K562 (cell line): ENCODE measurements around the gene HBG1. TPM values are rescaled to one million over a fixed set of nuclear protein-coding genes. Genes with fewer than 3 reads are reported as not detected.

Source experiments
- CCNT2 ChIP-seq: IDR thresholded peaks from 2 replicates; pipeline ENCODE4 v1.6.1; 2011; ENCODE audit warnings: borderline replicate concordance, low read depth, mild to moderate bottlenecking, moderate library complexity, mixed read lengths, low read length; ENCODE audit not compliant: insufficient read length; ENCODE audit errors: extremely low read depth
- CEBPB ChIP-seq: fragments of 450-650 bp; IDR thresholded peaks from 2 replicates; pipeline ENCODE4 v1.6.1; 2016; ENCODE audit warnings: missing genetic modification characterization, missing compliant biosample characterization
- FOSL1 ChIP-seq: fragments of 200-800 bp; sonication (Bioruptor generic); conservative IDR thresholded peaks from 2 replicates; pipeline ENCODE4 v1.6.1; 2016; ENCODE audit warnings: missing genetic modification characterization, missing compliant biosample characterization
- MECOM ChIP-seq: fragments of 250-450 bp; sonication (Bioruptor Pico); IDR thresholded peaks from 2 replicates; pipeline ENCODE4 v1.8.0; 2022; ENCODE audit warnings: inconsistent platforms
- MEF2A ChIP-seq: IDR thresholded peaks from 2 replicates; pipeline ENCODE4 v1.6.1; 2011; ENCODE audit warnings: low read depth, mild to moderate bottlenecking, low read length, moderate library complexity; ENCODE audit not compliant: control insufficient read depth
- NFXL1 ChIP-seq: fragments of 450-650 bp; formaldehyde crosslinking; IDR thresholded peaks from 2 replicates; pipeline ENCODE4 v1.4.0; 2021; ENCODE audit warnings: mild to moderate bottlenecking
- OTX1 ChIP-seq: fragments of 450-650 bp; formaldehyde crosslinking; IDR thresholded peaks from 2 replicates; pipeline ENCODE4 v1.4.0; 2022; ENCODE audit warnings: mild to moderate bottlenecking
- PHF20 ChIP-seq: fragments of 450-650 bp; IDR thresholded peaks from 2 replicates; pipeline ENCODE4 v1.6.1; 2018; ENCODE audit not compliant: partially characterized antibody
- POLR2AphosphoS5 ChIP-seq: IDR thresholded peaks from 2 replicates; pipeline ENCODE4 v1.6.1; 2011; ENCODE audit warnings: mild to moderate bottlenecking, low read depth, low read length, moderate library complexity; ENCODE audit not compliant: control insufficient read depth, insufficient read depth
- SMARCA5 ChIP-seq: fragments of 450-650 bp; IDR thresholded peaks from 2 replicates; pipeline ENCODE4 v1.6.1; 2016
- SOX6 ChIP-seq: fragments of 450-650 bp; IDR thresholded peaks from 2 replicates; pipeline ENCODE4 v1.6.1; 2014; ENCODE audit warnings: mild to moderate bottlenecking
- ZNF12 ChIP-seq: sonication (generic); formaldehyde crosslinking; IDR thresholded peaks from 2 replicates; pipeline ENCODE4 v1.4.0; 2020; ENCODE audit warnings: mild to moderate bottlenecking, missing genetic modification reagents
- ZNF140 ChIP-seq: fragments of 250-450 bp; sonication (Bioruptor Pico); IDR thresholded peaks from 2 replicates; pipeline ENCODE4 v1.8.0; 2021; ENCODE audit warnings: moderate library complexity, mild to moderate bottlenecking, inconsistent platforms
- ZNF217 ChIP-seq: sonication (generic); formaldehyde crosslinking; IDR thresholded peaks from 2 replicates; pipeline ENCODE4 v1.8.0; 2022; ENCODE audit warnings: mild to moderate bottlenecking, missing genetic modification reagents
- ZNF830 ChIP-seq: fragments of 250-450 bp; sonication (Bioruptor Pico); IDR thresholded peaks from 2 replicates; pipeline ENCODE4 v1.5.0; 2021; ENCODE audit warnings: mild to moderate bottlenecking
- polyA plus RNA-seq, 8 experiments: library from polyadenylated mRNA; depleted of rRNA in 4 of 8; stranded (reverse) in 5 of 8; unstranded in 3 of 8; fragments of >200 nt; fragmentation: Nextera tagmentation in 2 of 8; fragmentation: Illumina TruSeq in 1 of 8; extraction: Ambion mirVana in 2 of 8; extraction: Trizol in 1 of 8; gene quantifications; 2 replicates each; pipeline versions ENCODE4 v1.2.1 to v1.2.3, GENCODE V29; 2011 to 2014; ENCODE audit warnings: inconsistent platforms in 1 of 8, missing spikeins in 1 of 8
- total RNA-seq, 7 experiments: library from RNA; depleted of rRNA in 6 of 7; stranded (reverse); fragments of >200 nt in 6 of 7; fragmentation: Illumina TruSeq in 2 of 7; extraction: Trizol in 2 of 7; gene quantifications; 2 replicates each; pipeline versions ENCODE4 v1.2.1 to v1.2.3, GENCODE V29; 2011 to 2021; ENCODE audit warnings: low replicate concordance in 1 of 7
- TF ChIP-seq, protein P1 (sequence below): fragments of 250-450 bp; sonication (Bioruptor Pico); IDR thresholded peaks from 2 replicates; pipeline ENCODE4 v1.8.0; 2021; ENCODE audit warnings: mild to moderate bottlenecking, moderate library complexity
- TF ChIP-seq, protein P2 (sequence below), 3 experiments: fragments of 200-800 bp in 1 of 3; fragments of 250-450 bp in 1 of 3; fragments of 450-650 bp in 1 of 3; sonication (Bioruptor Pico) in 1 of 3; sonication (Bioruptor generic) in 1 of 3; formaldehyde crosslinking in 1 of 3; IDR thresholded peaks; 2 replicates each; pipeline versions ENCODE4 v1.6.1 to v1.8.0; 2016 to 2022; ENCODE audit warnings: mild to moderate bottlenecking in 2 of 3, missing genetic modification characterization in 2 of 3, missing compliant biosample characterization in 1 of 3, moderate library complexity in 1 of 3
- TF ChIP-seq, protein P3 (sequence below), 2 experiments: fragments of 450-650 bp; IDR thresholded peaks; 2 replicates each; pipeline ENCODE4 v1.6.1; 2018; ENCODE audit warnings: mild to moderate bottlenecking in 2 of 2, low read depth in 1 of 2; ENCODE audit not compliant: partially characterized antibody in 2 of 2
- TF ChIP-seq, protein P4 (sequence below): sonication (generic); formaldehyde crosslinking; IDR thresholded peaks from 2 replicates; pipeline ENCODE4 v1.8.0; 2022; ENCODE audit warnings: missing genetic modification reagents, mild to moderate bottlenecking, moderate library complexity, borderline replicate concordance

The HBG1 gene
- total and polyA plus RNA-seq, 9 of the 15 experiments (the other 6 are each of a cell fraction or from before 2014, with no cell fraction given), result 1,066 to 16,338 (median 4,898) TPM

DNA sequence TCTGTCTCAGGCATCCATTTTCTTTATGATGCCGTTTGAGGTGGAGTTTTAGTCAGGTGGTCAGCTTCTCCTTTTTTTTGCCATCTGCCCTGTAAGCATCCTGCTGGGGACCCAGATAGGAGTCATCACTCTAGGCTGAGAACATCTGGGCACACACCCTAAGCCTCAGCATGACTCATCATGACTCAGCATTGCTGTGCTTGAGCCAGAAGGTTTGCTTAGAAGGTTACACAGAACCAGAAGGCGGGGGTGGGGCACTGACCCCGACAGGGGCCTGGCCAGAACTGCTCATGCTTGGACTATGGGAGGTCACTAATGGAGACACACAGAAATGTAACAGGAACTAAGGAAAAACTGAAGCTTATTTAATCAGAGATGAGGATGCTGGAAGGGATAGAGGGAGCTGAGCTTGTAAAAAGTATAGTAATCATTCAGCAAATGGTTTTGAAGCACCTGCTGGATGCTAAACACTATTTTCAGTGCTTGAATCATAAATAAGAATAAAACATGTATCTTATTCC, 31.0 kb upstream of the HBG1 start (continued):
- TF ChIP-seq SMARCA5, result no peak
- TF ChIP-seq FOSL1, result peak; percentile 100
- peak; percentile 73; the same call in 1 of the 2 replicates for TF ChIP-seq OTX1 (CRISPR knock-in tag)
- peak; percentile 53; the same call in 1 of the 2 replicates for TF ChIP-seq CEBPB
- TF ChIP-seq ZNF12 (CRISPR knock-in tag), result no peak
- no peak for TF ChIP-seq ZNF830 (CRISPR knock-in tag)
- no peak for TF ChIP-seq PHF20
- TF ChIP-seq ZNF140 (CRISPR knock-in tag), result no peak
- TF ChIP-seq, protein P1, sequence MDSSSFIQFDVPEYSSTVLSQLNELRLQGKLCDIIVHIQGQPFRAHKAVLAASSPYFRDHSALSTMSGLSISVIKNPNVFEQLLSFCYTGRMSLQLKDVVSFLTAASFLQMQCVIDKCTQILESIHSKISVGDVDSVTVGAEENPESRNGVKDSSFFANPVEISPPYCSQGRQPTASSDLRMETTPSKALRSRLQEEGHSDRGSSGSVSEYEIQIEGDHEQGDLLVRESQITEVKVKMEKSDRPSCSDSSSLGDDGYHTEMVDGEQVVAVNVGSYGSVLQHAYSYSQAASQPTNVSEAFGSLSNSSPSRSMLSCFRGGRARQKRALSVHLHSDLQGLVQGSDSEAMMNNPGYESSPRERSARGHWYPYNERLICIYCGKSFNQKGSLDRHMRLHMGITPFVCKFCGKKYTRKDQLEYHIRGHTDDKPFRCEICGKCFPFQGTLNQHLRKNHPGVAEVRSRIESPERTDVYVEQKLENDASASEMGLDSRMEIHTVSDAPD (CRISPR knock-in tag), result no peak
- TF ChIP-seq POLR2AphosphoS5, result peak; percentile 99
- no peak for TF ChIP-seq ZNF217 (CRISPR knock-in tag)
- peak; percentile 98 for TF ChIP-seq CCNT2
- TF ChIP-seq, protein P2, sequence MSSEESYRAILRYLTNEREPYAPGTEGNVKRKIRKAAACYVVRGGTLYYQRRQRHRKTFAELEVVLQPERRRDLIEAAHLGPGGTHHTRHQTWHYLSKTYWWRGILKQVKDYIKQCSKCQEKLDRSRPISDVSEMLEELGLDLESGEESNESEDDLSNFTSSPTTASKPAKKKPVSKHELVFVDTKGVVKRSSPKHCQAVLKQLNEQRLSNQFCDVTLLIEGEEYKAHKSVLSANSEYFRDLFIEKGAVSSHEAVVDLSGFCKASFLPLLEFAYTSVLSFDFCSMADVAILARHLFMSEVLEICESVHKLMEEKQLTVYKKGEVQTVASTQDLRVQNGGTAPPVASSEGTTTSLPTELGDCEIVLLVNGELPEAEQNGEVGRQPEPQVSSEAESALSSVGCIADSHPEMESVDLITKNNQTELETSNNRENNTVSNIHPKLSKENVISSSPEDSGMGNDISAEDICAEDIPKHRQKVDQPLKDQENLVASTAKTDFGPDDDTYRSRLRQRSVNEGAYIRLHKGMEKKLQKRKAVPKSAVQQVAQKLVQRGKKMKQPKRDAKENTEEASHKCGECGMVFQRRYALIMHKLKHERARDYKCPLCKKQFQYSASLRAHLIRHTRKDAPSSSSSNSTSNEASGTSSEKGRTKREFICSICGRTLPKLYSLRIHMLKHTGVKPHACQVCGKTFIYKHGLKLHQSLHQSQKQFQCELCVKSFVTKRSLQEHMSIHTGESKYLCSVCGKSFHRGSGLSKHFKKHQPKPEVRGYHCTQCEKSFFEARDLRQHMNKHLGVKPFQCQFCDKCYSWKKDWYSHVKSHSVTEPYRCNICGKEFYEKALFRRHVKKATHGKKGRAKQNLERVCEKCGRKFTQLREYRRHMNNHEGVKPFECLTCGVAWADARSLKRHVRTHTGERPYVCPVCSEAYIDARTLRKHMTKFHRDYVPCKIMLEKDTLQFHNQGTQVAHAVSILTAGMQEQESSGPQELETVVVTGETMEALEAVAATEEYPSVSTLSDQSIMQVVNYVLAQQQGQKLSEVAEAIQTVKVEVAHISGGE (CRISPR knock-in tag; IDR thresholded peaks at IDR 0.05), result peak in 1 of 3 experiments; percentile 88; a peak in 2 of 6 replicates
- TF ChIP-seq, protein P3, sequence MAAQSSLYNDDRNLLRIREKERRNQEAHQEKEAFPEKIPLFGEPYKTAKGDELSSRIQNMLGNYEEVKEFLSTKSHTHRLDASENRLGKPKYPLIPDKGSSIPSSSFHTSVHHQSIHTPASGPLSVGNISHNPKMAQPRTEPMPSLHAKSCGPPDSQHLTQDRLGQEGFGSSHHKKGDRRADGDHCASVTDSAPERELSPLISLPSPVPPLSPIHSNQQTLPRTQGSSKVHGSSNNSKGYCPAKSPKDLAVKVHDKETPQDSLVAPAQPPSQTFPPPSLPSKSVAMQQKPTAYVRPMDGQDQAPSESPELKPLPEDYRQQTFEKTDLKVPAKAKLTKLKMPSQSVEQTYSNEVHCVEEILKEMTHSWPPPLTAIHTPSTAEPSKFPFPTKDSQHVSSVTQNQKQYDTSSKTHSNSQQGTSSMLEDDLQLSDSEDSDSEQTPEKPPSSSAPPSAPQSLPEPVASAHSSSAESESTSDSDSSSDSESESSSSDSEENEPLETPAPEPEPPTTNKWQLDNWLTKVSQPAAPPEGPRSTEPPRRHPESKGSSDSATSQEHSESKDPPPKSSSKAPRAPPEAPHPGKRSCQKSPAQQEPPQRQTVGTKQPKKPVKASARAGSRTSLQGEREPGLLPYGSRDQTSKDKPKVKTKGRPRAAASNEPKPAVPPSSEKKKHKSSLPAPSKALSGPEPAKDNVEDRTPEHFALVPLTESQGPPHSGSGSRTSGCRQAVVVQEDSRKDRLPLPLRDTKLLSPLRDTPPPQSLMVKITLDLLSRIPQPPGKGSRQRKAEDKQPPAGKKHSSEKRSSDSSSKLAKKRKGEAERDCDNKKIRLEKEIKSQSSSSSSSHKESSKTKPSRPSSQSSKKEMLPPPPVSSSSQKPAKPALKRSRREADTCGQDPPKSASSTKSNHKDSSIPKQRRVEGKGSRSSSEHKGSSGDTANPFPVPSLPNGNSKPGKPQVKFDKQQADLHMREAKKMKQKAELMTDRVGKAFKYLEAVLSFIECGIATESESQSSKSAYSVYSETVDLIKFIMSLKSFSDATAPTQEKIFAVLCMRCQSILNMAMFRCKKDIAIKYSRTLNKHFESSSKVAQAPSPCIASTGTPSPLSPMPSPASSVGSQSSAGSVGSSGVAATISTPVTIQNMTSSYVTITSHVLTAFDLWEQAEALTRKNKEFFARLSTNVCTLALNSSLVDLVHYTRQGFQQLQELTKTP (IDR thresholded peaks at IDR 0.05; ENCODE audit: low read depth in 1 of 2, partially characterized antibody in 2 of 2), result peak; percentile 28 to 96
- peak; percentile 89 for TF ChIP-seq MECOM (CRISPR knock-in tag)
- peak; percentile 93 for TF ChIP-seq SOX6
- TF ChIP-seq NFXL1 (CRISPR knock-in tag), result no peak
- TF ChIP-seq, protein P4, sequence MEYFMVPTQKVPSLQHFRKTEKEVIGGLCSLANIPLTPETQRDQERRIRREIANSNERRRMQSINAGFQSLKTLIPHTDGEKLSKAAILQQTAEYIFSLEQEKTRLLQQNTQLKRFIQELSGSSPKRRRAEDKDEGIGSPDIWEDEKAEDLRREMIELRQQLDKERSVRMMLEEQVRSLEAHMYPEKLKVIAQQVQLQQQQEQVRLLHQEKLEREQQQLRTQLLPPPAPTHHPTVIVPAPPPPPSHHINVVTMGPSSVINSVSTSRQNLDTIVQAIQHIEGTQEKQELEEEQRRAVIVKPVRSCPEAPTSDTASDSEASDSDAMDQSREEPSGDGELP, result peak; percentile 97
- peak; percentile 60 for TF ChIP-seq MEF2A
